GM19240 (cell line): Measurements from ENCODE around the gene CACNB4.
"Not testable (repeated sequence)": the region's sequence is repeated elsewhere in the genome, so short reads cannot be mapped to it uniquely, and the experiment has no call there.

Experiments used
- DNase-seq: peaks from one replicate; pipeline ENCODE4 v3.0.0; 2011; ENCODE audit warnings: low spot score; ENCODE audit not compliant: insufficient read length

The CACNB4 gene

GRCh38 chr2:151946250-151946884 is 152.5 kb downstream of the CACNB4 start:
- DNase-seq: no peak

- DNase-seq: no peak
Observed at GRCh38 chr2:151945602-151946001, 153.2 kb downstream of the CACNB4 start.

- no peak for DNase-seq
Observed at GRCh38 chr2:151945186-151945585, 153.7 kb downstream of the CACNB4 start.

- no peak for DNase-seq
Observed at GRCh38 chr2:151943461-151943860, 155.4 kb downstream of the CACNB4 start.

GRCh38 chr2:151942540-151943205 is 156.2 kb downstream of the CACNB4 start:
- DNase-seq: not testable (repeated sequence)

GRCh38 chr2:151937966-151938365 is 160.9 kb downstream of the CACNB4 start:
- no peak for DNase-seq

- no peak for DNase-seq
Observed at GRCh38 chr2:151936626-151937025, 162.2 kb downstream of the CACNB4 start.

GRCh38 chr2:151933266-151933804 is 165.5 kb downstream of the CACNB4 start:
- no peak for DNase-seq

GRCh38 chr2:151931756-151932155 is 167.1 kb downstream of the CACNB4 start:
- DNase-seq: no peak

- DNase-seq: no peak
Observed at GRCh38 chr2:151931030-151931611, 167.7 kb downstream of the CACNB4 start.

- no peak for DNase-seq
Observed at GRCh38 chr2:151930042-151930441, 168.8 kb downstream of the CACNB4 start.

- no peak for DNase-seq
Observed at GRCh38 chr2:151928380-151928779, 170.5 kb downstream of the CACNB4 start.

- no peak for DNase-seq
Observed at GRCh38 chr2:151927501-151928221, 171.2 kb downstream of the CACNB4 start.

GRCh38 chr2:151922845-151923666 is 175.8 kb downstream of the CACNB4 start:
- DNase-seq: no peak

GRCh38 chr2:151919786-151920185 is 179.1 kb downstream of the CACNB4 start:
- DNase-seq: no peak

- DNase-seq: no peak
Observed at GRCh38 chr2:151918308-151918707, 180.5 kb downstream of the CACNB4 start.

- no peak for DNase-seq
Observed at GRCh38 chr2:151916632-151917031, 182.2 kb downstream of the CACNB4 start.

GRCh38 chr2:151915629-151916025 is 183.2 kb downstream of the CACNB4 start:
- not testable (repeated sequence) for DNase-seq

GRCh38 chr2:151914989-151915628 is 183.7 kb downstream of the CACNB4 start:
- DNase-seq: no peak

GRCh38 chr2:151908204-151908882 is 190.5 kb downstream of the CACNB4 start:
- DNase-seq: no peak
